Brain microvascular endothelial cell (primary cell): Measurements from ENCODE around the gene MRPS7.
"Not testable (repeated sequence)": the region's sequence is repeated elsewhere in the genome, so short reads cannot be mapped to it uniquely, and the experiment has no call there.

ENCODE experiments used
- DNase-seq: peaks from one replicate; pipeline ENCODE4 v3.0.0-alpha.2; 2020
- H3K27ac ChIP-seq: fragments of 250-450 bp; sonication (Bioruptor Pico); 2 replicates; pipeline ENCODE4 v1.5.1; 2020; ENCODE audit warnings: mild to moderate bottlenecking, moderate library complexity
- H3K27me3 ChIP-seq: fragments of 250-450 bp; sonication (Bioruptor Pico); replicated peaks from 2 replicates; pipeline ENCODE4 v1.5.1; 2020; ENCODE audit warnings: mild to moderate bottlenecking
- H3K36me3 ChIP-seq: fragments of 250-450 bp; sonication (Bioruptor Pico); replicated peaks from 2 replicates; pipeline ENCODE4 v1.5.1; 2020; ENCODE audit warnings: mild to moderate bottlenecking
- H3K4me3 ChIP-seq: 2 replicates; pipeline ENCODE4 v1.5.1; 2011; ENCODE audit warnings: low read depth, mild to moderate bottlenecking, control low read depth, low read length, moderate library complexity
- in situ Hi-C: cut with HindIII; loops from 2 replicates; pipeline ENCODE4 v1.10.0; 2017; ENCODE audit warnings: low sequenced_read_pairs, low pct_ligation_motif_present
- TF ChIP-seq, protein P1 (sequence below): IDR thresholded peaks from 2 replicates; pipeline ENCODE4 v1.5.1; 2011; ENCODE audit warnings: low read depth, mild to moderate bottlenecking, moderate library complexity, low read length, control low read depth, inconsistent platforms; ENCODE audit errors: missing control alignments

MRPS7 gene

DNA sequence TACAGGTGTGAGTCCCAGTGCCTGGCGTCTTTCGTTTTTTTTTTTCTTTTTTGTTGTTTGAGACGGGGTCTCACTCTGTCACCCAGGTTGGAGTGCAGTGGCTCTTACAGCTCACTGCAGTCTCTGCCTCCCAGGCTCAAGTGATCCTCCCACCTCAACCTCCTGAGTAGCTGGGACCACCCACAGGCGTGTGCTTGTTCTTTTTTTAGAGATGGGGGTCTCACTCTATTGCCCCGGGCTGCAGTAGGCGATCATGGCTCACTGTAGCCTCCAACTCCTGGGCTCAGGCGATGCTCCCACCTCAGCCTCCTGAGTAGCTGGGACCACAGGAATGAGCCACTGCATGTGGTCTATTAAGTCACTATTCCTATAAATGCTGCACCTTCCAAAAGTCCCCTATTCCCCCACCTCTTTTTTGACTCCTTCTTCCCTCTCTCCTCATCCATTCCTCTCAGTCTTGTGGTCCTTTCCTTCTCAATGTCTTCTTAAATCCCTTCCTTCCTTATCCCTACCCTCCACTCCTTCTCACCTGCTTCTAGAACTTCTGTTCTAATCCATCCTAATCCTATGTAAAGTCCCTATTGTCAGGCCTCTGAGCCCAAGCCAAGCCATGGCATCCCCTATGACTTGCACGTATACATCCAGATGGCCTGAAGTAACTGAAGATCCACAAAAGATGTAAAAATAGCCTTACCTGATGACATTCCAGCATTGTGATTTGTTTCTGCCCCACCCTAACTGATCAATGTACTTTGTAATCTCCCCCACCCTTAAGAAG, 9.5 kb upstream of the MRPS7 start:
- no peak for DNase-seq
- H3K27me3 ChIP-seq: no peaks in the 10 kb centered on the region
- H3K36me3 ChIP-seq: no peaks in the 10 kb centered on the region
- TF ChIP-seq, protein P1, sequence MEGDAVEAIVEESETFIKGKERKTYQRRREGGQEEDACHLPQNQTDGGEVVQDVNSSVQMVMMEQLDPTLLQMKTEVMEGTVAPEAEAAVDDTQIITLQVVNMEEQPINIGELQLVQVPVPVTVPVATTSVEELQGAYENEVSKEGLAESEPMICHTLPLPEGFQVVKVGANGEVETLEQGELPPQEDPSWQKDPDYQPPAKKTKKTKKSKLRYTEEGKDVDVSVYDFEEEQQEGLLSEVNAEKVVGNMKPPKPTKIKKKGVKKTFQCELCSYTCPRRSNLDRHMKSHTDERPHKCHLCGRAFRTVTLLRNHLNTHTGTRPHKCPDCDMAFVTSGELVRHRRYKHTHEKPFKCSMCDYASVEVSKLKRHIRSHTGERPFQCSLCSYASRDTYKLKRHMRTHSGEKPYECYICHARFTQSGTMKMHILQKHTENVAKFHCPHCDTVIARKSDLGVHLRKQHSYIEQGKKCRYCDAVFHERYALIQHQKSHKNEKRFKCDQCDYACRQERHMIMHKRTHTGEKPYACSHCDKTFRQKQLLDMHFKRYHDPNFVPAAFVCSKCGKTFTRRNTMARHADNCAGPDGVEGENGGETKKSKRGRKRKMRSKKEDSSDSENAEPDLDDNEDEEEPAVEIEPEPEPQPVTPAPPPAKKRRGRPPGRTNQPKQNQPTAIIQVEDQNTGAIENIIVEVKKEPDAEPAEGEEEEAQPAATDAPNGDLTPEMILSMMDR: no peak
- in situ Hi-C loops: no loop called here
- H3K4me3 ChIP-seq: no peak overlapping the region
- no peak overlapping the region for H3K27ac ChIP-seq

DNA sequence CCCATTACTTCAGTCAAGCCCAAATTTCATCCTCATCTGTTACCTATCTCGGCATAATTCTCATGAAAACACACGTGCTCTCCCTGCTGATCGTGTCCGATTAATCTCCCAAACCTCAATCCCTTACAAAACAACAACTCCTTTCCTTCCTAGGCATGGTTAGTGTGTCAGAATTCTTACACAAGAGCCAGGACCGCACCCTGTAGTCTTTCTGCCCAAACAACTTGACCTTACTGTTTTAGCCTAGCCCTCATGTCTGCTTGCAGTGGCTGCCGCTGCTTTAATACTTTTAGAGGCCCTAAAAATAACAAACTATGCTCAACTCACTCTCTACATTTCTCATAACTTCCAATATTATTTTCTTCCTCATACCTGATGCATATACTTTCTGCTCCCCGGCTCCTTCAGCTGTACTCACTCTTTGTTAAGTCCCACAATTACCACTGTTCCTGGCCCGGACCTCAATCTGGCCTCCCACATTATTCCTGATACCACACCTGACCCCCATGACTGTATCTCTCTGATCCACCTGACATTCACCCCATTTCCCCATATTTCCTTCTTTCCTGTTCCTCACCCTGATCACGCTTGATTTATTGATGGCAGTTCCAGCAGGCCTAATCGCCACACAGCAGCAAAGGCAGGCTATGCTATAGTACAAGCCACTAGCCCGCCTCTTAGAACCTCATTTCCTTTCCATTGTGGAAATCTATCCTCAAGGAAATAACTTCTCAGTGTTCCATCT, 5.6 kb upstream of the MRPS7 start:
- H3K27ac ChIP-seq, H3K27me3 ChIP-seq, H3K36me3 ChIP-seq, H3K4me3 ChIP-seq, in situ Hi-C loops, DNase-seq: not testable (repeated sequence)

DNA sequence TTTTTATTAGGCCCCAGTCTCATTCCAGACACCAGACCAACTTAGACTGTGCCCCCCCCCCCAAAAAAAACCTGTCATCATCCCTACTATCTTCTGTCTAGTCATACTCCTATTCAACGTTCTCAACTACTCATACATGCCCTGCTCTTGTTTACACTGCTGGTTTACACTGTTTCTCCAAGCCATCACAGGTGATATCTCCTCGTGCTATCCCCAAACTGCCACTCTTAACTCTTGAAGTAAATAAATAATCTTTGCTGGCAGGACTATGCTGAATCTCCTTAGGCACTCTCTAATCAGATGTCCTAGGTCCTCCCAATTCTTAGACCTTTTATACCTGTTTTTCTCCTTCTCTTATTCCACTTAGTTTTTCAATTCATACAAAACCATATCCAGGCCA, 4.5 kb upstream of the MRPS7 start:
- in situ Hi-C loops: not testable (repeated sequence)

DNA sequence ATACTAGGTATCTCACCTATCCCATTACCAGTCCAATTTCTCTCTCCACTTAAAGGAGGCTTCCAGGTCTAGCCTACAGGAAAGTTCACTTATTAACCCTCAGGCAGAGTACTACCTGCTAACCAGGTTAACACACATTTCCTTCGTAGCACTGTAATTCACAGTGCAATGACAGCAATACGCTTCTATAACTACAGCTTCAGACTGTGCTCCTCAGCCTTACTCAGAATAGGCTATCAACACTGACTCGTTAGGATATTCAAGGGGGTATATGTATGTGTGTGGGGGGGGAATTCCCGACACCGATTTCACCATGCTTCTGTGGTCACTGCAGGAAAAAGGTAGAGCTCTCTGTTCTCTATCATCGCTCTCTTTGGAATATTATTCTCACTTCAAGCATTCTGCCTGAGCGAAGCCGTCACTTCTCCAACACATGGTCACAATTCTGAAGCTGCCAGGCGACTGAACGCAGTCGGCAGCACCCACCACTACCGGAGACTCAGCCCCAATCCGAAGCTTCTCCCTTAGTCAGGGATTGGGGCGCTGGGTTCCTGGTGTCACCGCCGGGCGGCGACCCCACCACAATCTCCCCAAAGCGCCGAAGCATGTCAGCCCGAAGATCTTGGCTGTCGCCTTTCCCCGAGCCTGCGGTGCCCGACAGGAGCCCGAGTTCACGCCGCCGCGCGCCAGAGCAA, 891 bp upstream of the MRPS7 start:
- in situ Hi-C loops: no loop called here
- no peaks in the 10 kb centered on the region for H3K27me3 ChIP-seq
- DNase-seq: no peak
- TF ChIP-seq, protein P1: peak; percentile 19
- H3K4me3 ChIP-seq: peak overlapping the region; percentile 92
- peak overlapping the region; percentile 99 for H3K27ac ChIP-seq
- H3K36me3 ChIP-seq: peaks cover 7% of the 10 kb centered on the region

More for the DNA sequence above, 4.5 kb upstream of the MRPS7 start:
- not testable (repeated sequence) for H3K36me3 ChIP-seq, H3K4me3 ChIP-seq, DNase-seq, H3K27ac ChIP-seq, H3K27me3 ChIP-seq

DNA sequence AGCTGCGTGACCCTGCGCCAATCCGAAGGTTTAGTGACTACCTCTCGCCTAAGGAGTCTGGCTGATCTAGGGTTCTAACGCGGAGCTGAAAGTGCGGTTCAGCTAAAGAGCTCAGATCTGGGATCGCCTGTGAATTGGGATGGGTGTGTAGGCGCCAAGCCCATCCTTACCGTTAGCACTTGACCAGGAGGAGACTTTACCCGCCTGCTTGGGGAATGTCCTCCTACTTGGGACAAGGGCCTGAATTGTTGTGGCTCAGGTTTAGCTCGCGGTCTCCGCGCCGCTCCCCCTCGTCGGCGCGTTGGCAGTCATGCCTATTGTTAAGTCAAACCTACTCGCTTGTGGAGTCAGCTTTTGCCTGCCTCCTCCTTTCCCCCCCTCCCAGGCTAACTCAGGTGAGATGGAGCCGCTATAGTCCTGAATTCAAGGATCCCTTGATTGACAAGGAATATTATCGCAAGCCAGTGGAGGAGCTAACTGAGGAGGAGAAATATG, 480 bp downstream of the MRPS7 start:
- peak overlapping the region; percentile 99 for H3K27ac ChIP-seq
- H3K36me3 ChIP-seq: peaks cover 17% of the 10 kb centered on the region
- in situ Hi-C loops: no loop called here

DNA sequence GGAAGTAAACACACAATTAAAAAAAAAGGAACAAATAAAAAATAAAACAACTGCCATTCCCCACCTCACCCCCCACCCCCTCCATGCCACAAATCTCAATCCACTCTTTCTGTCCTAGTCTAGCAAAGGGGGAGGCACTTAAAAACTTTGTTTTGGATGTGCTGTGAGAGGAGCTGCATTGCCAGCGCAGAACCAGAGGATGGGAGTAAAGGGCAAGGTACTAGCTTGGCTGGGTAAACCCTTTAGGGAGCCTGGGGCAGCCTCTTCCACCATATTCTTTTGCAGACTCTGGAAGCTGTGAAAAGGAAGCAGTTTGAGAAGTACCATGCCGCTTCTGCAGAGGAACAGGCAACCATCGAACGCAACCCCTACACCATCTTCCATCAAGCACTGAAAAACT, 1.4 kb downstream of the MRPS7 start:
- Histone ChIP-seq H3K27ac (no peak overlapping the region), H3K27me3 (no peaks in the 10 kb centered on the region), H3K4me3 (no peak overlapping the region), H3K36me3 (peaks cover 17% of the 10 kb centered on the region)
- TF ChIP-seq, protein P1: peak; percentile 10
- in situ Hi-C loops: no loop called here
- DNase-seq: no peak

More for the DNA sequence above, 480 bp downstream of the MRPS7 start:
- TF ChIP-seq, protein P1: no peak
- H3K4me3 ChIP-seq: peak overlapping the region; percentile 92
- DNase-seq: no peak
- H3K27me3 ChIP-seq: no peaks in the 10 kb centered on the region
